GM10248 (cell line): ENCODE results near the gene SH3GL3.

Experiments used
- CTCF ChIA-PET: fragments of 300-600 bp; sonication (Branson Sonifier 250); formaldehyde crosslinking; extraction: SDS; loops from one replicate; lab custom pipeline; 2021; ENCODE audit warnings: antibody characterized with exemption; lab: Yijun Ruan, JAX
- POLR2A ChIA-PET: fragments of 350-650 bp; sonication (Branson Sonifier 250); formaldehyde crosslinking; extraction: SDS; loops from one replicate; lab custom pipeline; 2020; ENCODE audit warnings: antibody characterized with exemption; lab: Yijun Ruan, JAX
- DNase-seq: peaks from one replicate; pipeline ENCODE4 v3.0.0; 2012; ENCODE audit errors: extremely low spot score
- CTCF ChIP-seq: IDR thresholded peaks from 2 replicates; pipeline ENCODE4 v1.5.1; 2012; ENCODE audit warnings: mild to moderate bottlenecking, low read depth; ENCODE audit errors: extremely low read depth, missing control alignments, control extremely low read depth

SH3GL3 gene

GRCh38 chr15:83436513-83437158 lies 10.5 kb upstream of the SH3GL3 start:
- no peak for DNase-seq
- ChIA-PET CTCF (interaction anchor here (1.0 to 6.2 kb wide), 6 partner anchors 12 to 192 kb away, joined by 3 to 79 read pairs (median 4); no protein-coding TSS in a partner anchor), POLR2A (no interaction called here)
- no peak for TF ChIP-seq CTCF

GRCh38 chr15:83443076-83443847 lies 3.9 kb upstream of the SH3GL3 start:
- ChIA-PET POLR2A (no interaction called here), CTCF (interaction anchor here (1.3 kb wide), 1 partner anchor 116 kb away, joined by 6 read pairs; no protein-coding TSS in a partner anchor)
- no peak for DNase-seq
- no peak for TF ChIP-seq CTCF

GRCh38 chr15:83444936-83445335 lies 2.2 kb upstream of the SH3GL3 start:
- ChIA-PET POLR2A (no interaction called here), CTCF (interaction anchor here (1.2 kb wide), 1 partner anchor 9 kb away, joined by 3 read pairs; no protein-coding TSS in a partner anchor)
- no peak for TF ChIP-seq CTCF
- DNase-seq: no peak

- CTCF ChIA-PET: no interaction called here
- POLR2A ChIA-PET: no interaction called here
- DNase-seq: no peak
- no peak for TF ChIP-seq CTCF
Observed at GRCh38 chr15:83445643-83446042, 1.5 kb upstream of the SH3GL3 start.

GRCh38 chr15:83446417-83446816 lies 724 bp upstream of the SH3GL3 start:
- CTCF ChIA-PET: interaction anchor here (0.7 kb wide), 1 partner anchor 8 kb away, joined by 3 read pairs; no protein-coding TSS in a partner anchor
- DNase-seq: no peak
- POLR2A ChIA-PET: no interaction called here

More at GRCh38 chr15:83446417-83446816, 724 bp upstream of the SH3GL3 start:
- TF ChIP-seq CTCF: no peak
